Body of pancreas (tissue), 4 donors: Measurements from ENCODE around the gene CUL4A.

Source experiments
- POLR2A ChIP-seq, 3 donors: fragments of 450-650 bp; IDR thresholded peaks; one replicate each; pipeline ENCODE4 v1.6.1; 2016; ENCODE audit warnings: antibody characterized with exemption in 3 of 3, mild to moderate bottlenecking in 2 of 3
- TF ChIP-seq, protein P1 (sequence below), 7 experiments: fragments of 450-650 bp in 4 of 7; fragments of 200-600 bp in 3 of 7; sonication (generic) in 3 of 7; IDR thresholded peaks; one replicate each; pipeline ENCODE4 v1.5.1; 2016 to 2019; ENCODE audit warnings: antibody characterized with exemption in 7 of 7

DNA sequence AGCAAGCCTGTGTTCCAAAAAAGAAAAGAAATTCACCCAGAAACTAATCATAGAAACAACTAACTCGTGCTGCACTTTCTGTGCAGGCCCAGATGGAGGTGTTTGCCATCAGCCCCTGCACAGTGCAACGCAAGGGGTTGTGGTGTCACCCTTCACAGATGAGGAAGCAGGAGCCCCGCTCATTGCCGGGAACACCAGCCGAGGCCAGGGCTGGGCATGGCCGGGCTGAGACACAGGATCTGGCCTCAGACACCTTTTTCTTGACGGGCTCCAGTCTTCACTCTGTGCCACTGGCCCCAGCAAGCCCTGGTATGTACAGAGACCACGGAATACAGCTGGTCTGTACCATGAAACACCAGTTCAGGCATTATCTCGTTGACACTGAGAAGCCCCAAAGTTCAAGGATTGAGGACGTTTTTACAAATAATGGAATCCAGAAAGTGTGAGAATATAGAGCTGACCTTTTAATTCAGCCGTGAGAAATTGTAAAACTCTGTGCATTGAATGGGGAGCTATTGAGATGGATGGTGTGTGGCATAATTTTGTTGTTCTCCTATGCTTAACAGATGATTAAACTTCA is 43.2 kb downstream of the CUL4A start:
- TF ChIP-seq, protein P1, sequence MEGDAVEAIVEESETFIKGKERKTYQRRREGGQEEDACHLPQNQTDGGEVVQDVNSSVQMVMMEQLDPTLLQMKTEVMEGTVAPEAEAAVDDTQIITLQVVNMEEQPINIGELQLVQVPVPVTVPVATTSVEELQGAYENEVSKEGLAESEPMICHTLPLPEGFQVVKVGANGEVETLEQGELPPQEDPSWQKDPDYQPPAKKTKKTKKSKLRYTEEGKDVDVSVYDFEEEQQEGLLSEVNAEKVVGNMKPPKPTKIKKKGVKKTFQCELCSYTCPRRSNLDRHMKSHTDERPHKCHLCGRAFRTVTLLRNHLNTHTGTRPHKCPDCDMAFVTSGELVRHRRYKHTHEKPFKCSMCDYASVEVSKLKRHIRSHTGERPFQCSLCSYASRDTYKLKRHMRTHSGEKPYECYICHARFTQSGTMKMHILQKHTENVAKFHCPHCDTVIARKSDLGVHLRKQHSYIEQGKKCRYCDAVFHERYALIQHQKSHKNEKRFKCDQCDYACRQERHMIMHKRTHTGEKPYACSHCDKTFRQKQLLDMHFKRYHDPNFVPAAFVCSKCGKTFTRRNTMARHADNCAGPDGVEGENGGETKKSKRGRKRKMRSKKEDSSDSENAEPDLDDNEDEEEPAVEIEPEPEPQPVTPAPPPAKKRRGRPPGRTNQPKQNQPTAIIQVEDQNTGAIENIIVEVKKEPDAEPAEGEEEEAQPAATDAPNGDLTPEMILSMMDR (IDR thresholded peaks at IDR 0.05): no peak
- TF ChIP-seq POLR2A (IDR thresholded peaks at IDR 0.05): no peak
